ENCODE results near the gene RNF149. TPM values are rescaled to one million over a fixed set of nuclear protein-coding genes. Genes with fewer than 3 reads are reported as not detected.

RNF149 gene
- total and polyA plus RNA-seq, 2 experiments from 2014 or later: 38.8 to 47.6 TPM

DNA sequence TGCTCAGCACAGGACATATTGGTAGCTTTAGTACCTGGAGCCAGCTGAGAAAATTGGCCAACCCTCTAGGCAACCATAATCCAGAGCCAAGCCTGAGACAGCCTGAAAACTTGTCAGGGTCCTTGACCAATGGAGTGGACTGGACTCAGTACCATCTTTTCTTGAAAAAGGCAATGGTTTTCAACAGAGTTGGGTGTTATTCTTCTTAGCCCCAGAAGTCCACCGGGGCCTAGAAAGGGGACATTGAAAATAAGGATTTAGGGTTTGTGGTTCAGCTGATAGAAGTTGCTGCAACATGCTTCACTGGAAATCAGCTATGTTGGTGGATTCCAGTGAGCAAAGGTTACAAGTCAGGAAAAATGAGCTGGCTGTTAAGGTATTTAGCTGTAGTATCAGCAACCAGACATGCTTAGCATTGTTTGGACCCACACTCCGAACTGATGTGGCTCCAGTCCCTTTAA is 77.9 kb downstream of the RNF149 start:
- Histone ChIP-seq H3K9me2 (ENCODE audit: insufficient read depth) (peaks cover 14% of the 10 kb centered on the region; the same call in 1 of the 2 replicates), H3K36me3 (ENCODE audit: insufficient read depth) (no peaks in the 10 kb centered on the region), H4K20me1 (replicated peaks; ENCODE audit: insufficient read depth) (no peaks in the 10 kb centered on the region), H3K27me3 (ENCODE audit: insufficient read depth) (no peaks in the 10 kb centered on the region), H2AFZ (no peak overlapping the region), H3K27ac (ENCODE audit: low read depth) (no peak overlapping the region), H3K4me1 (ENCODE audit: insufficient read depth) (no peaks in the 10 kb centered on the region), H3K4me3 (no peak overlapping the region), H3F3A (replicated peaks; ENCODE audit: low read depth) (no peaks in the 10 kb centered on the region), H3K79me2 (replicated peaks; ENCODE audit: insufficient read depth) (no peaks in the 10 kb centered on the region), H3K4me2 (no peak overlapping the region)
- Mint-ChIP-seq H3K9me3 (peaks cover 15% of the 10 kb centered on the region), H3K36me3 (ENCODE audit: low read depth) (peaks cover 17% of the 10 kb centered on the region; the same call in 2 of the 3 replicates), H3K27me3 (ENCODE audit: insufficient read depth, low read depth, poor library complexity) (no peaks in the 10 kb centered on the region), H3K27ac (no peak overlapping the region), H3K4me1 (no peaks in the 10 kb centered on the region), H3K4me3 (no peak overlapping the region)
- ATAC-seq (no peak), DNase-seq (ENCODE audit: low spot score) (no peak)
- TF ChIP-seq JUNB (IDR thresholded peaks at IDR 0.05; ENCODE audit: unreplicated experiment): no peak
- TF ChIP-seq REST (IDR thresholded peaks at IDR 0.05; ENCODE audit: unreplicated experiment): no peak
- TF ChIP-seq, protein P1, sequence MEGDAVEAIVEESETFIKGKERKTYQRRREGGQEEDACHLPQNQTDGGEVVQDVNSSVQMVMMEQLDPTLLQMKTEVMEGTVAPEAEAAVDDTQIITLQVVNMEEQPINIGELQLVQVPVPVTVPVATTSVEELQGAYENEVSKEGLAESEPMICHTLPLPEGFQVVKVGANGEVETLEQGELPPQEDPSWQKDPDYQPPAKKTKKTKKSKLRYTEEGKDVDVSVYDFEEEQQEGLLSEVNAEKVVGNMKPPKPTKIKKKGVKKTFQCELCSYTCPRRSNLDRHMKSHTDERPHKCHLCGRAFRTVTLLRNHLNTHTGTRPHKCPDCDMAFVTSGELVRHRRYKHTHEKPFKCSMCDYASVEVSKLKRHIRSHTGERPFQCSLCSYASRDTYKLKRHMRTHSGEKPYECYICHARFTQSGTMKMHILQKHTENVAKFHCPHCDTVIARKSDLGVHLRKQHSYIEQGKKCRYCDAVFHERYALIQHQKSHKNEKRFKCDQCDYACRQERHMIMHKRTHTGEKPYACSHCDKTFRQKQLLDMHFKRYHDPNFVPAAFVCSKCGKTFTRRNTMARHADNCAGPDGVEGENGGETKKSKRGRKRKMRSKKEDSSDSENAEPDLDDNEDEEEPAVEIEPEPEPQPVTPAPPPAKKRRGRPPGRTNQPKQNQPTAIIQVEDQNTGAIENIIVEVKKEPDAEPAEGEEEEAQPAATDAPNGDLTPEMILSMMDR (conservative IDR thresholded peaks at IDR 0.05; ENCODE audit: low read depth in 2 of 2): no peak
- TF ChIP-seq, protein P2, sequence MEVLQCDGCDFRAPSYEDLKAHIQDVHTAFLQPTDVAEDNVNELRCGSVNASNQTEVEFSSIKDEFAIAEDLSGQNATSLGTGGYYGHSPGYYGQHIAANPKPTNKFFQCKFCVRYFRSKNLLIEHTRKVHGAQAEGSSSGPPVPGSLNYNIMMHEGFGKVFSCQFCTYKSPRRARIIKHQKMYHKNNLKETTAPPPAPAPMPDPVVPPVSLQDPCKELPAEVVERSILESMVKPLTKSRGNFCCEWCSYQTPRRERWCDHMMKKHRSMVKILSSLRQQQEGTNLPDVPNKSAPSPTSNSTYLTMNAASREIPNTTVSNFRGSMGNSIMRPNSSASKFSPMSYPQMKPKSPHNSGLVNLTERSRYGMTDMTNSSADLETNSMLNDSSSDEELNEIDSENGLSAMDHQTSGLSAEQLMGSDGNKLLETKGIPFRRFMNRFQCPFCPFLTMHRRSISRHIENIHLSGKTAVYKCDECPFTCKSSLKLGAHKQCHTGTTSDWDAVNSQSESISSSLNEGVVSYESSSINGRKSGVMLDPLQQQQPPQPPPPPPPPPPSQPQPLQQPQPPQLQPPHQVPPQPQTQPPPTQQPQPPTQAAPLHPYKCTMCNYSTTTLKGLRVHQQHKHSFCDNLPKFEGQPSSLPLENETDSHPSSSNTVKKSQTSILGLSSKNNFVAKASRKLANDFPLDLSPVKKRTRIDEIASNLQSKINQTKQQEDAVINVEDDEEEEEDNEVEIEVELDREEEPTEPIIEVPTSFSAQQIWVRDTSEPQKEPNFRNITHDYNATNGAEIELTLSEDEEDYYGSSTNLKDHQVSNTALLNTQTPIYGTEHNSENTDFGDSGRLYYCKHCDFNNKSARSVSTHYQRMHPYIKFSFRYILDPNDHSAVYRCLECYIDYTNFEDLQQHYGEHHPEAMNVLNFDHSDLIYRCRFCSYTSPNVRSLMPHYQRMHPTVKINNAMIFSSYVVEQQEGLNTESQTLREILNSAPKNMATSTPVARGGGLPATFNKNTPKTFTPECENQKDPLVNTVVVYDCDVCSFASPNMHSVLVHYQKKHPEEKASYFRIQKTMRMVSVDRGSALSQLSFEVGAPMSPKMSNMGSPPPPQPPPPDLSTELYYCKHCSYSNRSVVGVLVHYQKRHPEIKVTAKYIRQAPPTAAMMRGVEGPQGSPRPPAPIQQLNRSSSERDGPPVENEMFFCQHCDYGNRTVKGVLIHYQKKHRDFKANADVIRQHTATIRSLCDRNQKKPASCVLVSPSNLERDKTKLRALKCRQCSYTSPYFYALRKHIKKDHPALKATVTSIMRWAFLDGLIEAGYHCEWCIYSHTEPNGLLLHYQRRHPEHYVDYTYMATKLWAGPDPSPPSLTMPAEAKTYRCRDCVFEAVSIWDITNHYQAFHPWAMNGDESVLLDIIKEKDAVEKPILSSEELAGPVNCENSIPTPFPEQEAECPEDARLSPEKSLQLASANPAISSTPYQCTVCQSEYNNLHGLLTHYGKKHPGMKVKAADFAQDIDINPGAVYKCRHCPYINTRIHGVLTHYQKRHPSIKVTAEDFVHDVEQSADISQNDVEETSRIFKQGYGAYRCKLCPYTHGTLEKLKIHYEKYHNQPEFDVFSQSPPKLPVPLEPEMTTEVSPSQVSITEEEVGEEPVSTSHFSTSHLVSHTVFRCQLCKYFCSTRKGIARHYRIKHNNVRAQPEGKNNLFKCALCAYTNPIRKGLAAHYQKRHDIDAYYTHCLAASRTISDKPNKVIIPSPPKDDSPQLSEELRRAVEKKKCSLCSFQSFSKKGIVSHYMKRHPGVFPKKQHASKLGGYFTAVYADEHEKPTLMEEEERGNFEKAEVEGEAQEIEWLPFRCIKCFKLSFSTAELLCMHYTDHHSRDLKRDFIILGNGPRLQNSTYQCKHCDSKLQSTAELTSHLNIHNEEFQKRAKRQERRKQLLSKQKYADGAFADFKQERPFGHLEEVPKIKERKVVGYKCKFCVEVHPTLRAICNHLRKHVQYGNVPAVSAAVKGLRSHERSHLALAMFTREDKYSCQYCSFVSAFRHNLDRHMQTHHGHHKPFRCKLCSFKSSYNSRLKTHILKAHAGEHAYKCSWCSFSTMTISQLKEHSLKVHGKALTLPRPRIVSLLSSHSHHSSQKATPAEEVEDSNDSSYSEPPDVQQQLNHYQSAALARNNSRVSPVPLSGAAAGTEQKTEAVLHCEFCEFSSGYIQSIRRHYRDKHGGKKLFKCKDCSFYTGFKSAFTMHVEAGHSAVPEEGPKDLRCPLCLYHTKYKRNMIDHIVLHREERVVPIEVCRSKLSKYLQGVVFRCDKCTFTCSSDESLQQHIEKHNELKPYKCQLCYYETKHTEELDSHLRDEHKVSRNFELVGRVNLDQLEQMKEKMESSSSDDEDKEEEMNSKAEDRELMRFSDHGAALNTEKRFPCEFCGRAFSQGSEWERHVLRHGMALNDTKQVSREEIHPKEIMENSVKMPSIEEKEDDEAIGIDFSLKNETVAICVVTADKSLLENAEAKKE (CRISPR knock-in tag; IDR thresholded peaks at IDR 0.05): no peak
- TF ChIP-seq EZH2 (IDR thresholded peaks at IDR 0.05; ENCODE audit: low read depth, unreplicated experiment): no peak
- TF ChIP-seq POLR2AphosphoS5 (IDR thresholded peaks at IDR 0.05; ENCODE audit: low read depth): no peak
- no peak for TF ChIP-seq EZH2phosphoT487 (IDR thresholded peaks at IDR 0.05; ENCODE audit: unreplicated experiment)
- TF ChIP-seq ZNF331 (CRISPR knock-in tag; IDR thresholded peaks at IDR 0.05; ENCODE audit: low read depth): no peak
- TF ChIP-seq, protein P3, sequence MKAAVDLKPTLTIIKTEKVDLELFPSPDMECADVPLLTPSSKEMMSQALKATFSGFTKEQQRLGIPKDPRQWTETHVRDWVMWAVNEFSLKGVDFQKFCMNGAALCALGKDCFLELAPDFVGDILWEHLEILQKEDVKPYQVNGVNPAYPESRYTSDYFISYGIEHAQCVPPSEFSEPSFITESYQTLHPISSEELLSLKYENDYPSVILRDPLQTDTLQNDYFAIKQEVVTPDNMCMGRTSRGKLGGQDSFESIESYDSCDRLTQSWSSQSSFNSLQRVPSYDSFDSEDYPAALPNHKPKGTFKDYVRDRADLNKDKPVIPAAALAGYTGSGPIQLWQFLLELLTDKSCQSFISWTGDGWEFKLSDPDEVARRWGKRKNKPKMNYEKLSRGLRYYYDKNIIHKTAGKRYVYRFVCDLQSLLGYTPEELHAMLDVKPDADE (IDR thresholded peaks at IDR 0.05): no peak
- TF ChIP-seq STAT1 (IDR thresholded peaks at IDR 0.05; ENCODE audit: unreplicated experiment): no peak
- no peak for TF ChIP-seq ZNF114 (CRISPR knock-in tag; IDR thresholded peaks at IDR 0.05)
- TF ChIP-seq CREB1 (CRISPR knock-in tag; IDR thresholded peaks at IDR 0.05; ENCODE audit: low read depth): no peak
- TF ChIP-seq NANOG (IDR thresholded peaks at IDR 0.05; ENCODE audit: borderline replicate concordance): no peak
